ENCODE measurements around the gene ACSL5. TPM values are rescaled to one million over a fixed set of nuclear protein-coding genes. Genes with fewer than 3 reads are reported as not detected.

Gene ACSL5
- polyA plus RNA-seq, 1 of the 3 experiments (the other 2 are of a cell fraction): 0.08 TPM

DNA sequence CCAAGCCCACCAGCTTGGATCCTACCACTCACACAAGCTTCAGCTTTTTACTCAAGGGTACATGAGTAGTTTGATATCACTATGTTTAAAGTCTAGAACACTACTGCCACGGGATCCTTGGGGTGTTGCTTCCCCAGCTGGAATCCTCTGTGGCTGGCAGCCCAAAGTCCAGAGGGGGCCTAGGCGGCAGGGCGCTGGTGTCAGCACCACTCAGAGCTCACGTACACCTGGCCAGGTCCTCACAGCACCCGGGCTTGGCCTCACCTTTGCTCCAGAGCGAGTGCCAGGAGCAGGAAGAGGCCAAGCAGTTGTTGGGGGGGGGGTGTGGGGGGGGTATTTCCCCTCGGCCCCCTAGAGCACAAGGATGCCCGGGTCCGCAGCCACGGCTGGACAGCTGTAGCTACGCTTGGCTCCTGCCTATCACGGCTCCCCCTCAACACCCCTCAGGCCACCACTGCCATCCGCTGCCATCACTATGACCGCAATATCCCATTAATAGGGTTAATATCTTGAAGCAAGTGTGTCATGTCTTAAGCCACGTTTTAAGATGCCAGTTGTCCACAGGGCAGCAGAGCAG, 55.8 kb downstream of the ACSL5 start:
- CTCF ChIA-PET: no interaction called here
- Histone ChIP-seq H4K20me1 (ENCODE audit: insufficient read depth) (no peaks in the 10 kb centered on the region), H3K27ac (ENCODE audit: low read depth in 2 of 2, low read length in 1 of 2) (no peak overlapping the region), H3K27me3 (ENCODE audit: insufficient read depth) (no peaks in the 10 kb centered on the region), H3K4me2 (no peak overlapping the region), H3K4me3 (ENCODE audit: low read depth in 2 of 2, low read length in 1 of 2) (no peak overlapping the region), H3K9me2 (no peaks in the 10 kb centered on the region), H3K4me1 (ENCODE audit: control insufficient read depth in 1 of 2, insufficient read depth in 2 of 2, low read depth in 1 of 2, low read length in 1 of 2) (no peaks in the 10 kb centered on the region), H3K36me3 (replicated peaks in 1 of 2; ENCODE audit: control insufficient read depth in 1 of 2, insufficient read depth in 2 of 2, low read length in 1 of 2) (peaks cover 46 to 57% of the 10 kb centered on the region in 2 experiments), H3F3A (replicated peaks; ENCODE audit: insufficient read depth) (no peaks in the 10 kb centered on the region), H3K79me2 (ENCODE audit: insufficient read depth) (no peaks in the 10 kb centered on the region; the same call in 1 of the 2 replicates), H3K9me3 (no peaks in the 10 kb centered on the region), H3K9ac (no peak overlapping the region), H2AFZ (ENCODE audit: low read depth) (no peak overlapping the region)
- TF ChIP-seq RCOR1 (IDR thresholded peaks at IDR 0.05; ENCODE audit: low read length) (no peak), YY1 (IDR thresholded peaks at IDR 0.05; ENCODE audit: low read depth) (no peak)
- TF ChIP-seq, protein P1, sequence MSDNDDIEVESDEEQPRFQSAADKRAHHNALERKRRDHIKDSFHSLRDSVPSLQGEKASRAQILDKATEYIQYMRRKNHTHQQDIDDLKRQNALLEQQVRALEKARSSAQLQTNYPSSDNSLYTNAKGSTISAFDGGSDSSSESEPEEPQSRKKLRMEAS (IDR thresholded peaks at IDR 0.05; ENCODE audit: low read depth): no peak
- TF ChIP-seq, protein P2, sequence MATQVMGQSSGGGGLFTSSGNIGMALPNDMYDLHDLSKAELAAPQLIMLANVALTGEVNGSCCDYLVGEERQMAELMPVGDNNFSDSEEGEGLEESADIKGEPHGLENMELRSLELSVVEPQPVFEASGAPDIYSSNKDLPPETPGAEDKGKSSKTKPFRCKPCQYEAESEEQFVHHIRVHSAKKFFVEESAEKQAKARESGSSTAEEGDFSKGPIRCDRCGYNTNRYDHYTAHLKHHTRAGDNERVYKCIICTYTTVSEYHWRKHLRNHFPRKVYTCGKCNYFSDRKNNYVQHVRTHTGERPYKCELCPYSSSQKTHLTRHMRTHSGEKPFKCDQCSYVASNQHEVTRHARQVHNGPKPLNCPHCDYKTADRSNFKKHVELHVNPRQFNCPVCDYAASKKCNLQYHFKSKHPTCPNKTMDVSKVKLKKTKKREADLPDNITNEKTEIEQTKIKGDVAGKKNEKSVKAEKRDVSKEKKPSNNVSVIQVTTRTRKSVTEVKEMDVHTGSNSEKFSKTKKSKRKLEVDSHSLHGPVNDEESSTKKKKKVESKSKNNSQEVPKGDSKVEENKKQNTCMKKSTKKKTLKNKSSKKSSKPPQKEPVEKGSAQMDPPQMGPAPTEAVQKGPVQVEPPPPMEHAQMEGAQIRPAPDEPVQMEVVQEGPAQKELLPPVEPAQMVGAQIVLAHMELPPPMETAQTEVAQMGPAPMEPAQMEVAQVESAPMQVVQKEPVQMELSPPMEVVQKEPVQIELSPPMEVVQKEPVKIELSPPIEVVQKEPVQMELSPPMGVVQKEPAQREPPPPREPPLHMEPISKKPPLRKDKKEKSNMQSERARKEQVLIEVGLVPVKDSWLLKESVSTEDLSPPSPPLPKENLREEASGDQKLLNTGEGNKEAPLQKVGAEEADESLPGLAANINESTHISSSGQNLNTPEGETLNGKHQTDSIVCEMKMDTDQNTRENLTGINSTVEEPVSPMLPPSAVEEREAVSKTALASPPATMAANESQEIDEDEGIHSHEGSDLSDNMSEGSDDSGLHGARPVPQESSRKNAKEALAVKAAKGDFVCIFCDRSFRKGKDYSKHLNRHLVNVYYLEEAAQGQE (IDR thresholded peaks at IDR 0.05; ENCODE audit: low read depth, low read length): no peak
- WGBS (ENCODE audit: low lambda C conversion rate): 87% methylated on average over 13 of the region's 15 CpGs
- DNase-seq: no peak
- POLR2A ChIA-PET: no interaction called here

DNA sequence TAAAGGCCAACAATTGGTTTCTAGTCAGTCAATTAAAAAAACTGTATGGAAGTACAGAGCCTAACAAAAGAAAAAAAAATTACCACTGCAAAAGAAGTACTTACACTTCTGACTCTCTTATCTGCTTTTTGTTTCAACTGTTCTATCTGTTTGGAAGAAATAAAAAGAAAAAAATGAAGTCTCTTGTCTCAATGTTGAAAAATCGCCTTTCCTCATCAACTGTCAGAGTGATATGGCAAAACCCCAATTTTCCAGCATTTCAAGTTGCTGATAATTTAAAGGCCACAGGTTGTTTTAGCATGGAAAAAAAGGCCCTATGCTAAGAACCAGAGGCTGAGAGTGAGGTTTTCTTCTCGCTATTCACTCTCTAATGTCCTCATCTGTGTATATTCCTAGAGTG, 59.2 kb downstream of the ACSL5 start:
- ChIA-PET POLR2A (no interaction called here), CTCF (interaction anchor here (0.8 to 4.4 kb wide), 2 partner anchors 13 to 111 kb away, joined by 3 to 19 read pairs; partner anchors contain the start of genes VTI1A and ZDHHC6)
- peaks cover 70 to 77% of the 10 kb centered on the region in 2 experiments for H3K36me3 ChIP-seq (replicated peaks in 1 of 2; ENCODE audit: control insufficient read depth in 1 of 2, insufficient read depth in 2 of 2, low read length in 1 of 2)
- no peak for DNase-seq
- H3F3A ChIP-seq (replicated peaks; ENCODE audit: insufficient read depth): peaks cover 8% of the 10 kb centered on the region
- no peaks in the 10 kb centered on the region for H3K9me3 ChIP-seq
- H3K4me2 ChIP-seq: no peak overlapping the region
- H2AFZ ChIP-seq (ENCODE audit: low read depth): no peak overlapping the region
- H3K4me3 ChIP-seq (ENCODE audit: low read depth in 2 of 2, low read length in 1 of 2): no peak overlapping the region
- no peaks in the 10 kb centered on the region for H4K20me1 ChIP-seq (ENCODE audit: insufficient read depth)
- no peaks in the 10 kb centered on the region for H3K9me2 ChIP-seq
- no peaks in the 10 kb centered on the region; the same call in 1 of the 2 replicates for H3K79me2 ChIP-seq (ENCODE audit: insufficient read depth)
- H3K27ac ChIP-seq (ENCODE audit: low read depth in 2 of 2, low read length in 1 of 2): no peak overlapping the region
- no peak overlapping the region for H3K9ac ChIP-seq
- TF ChIP-seq GATA2 (CRISPR knock-in tag; IDR thresholded peaks at IDR 0.05) (no peak), RCOR1 (IDR thresholded peaks at IDR 0.05; ENCODE audit: low read length) (no peak), EP300 (IDR thresholded peaks at IDR 0.05; ENCODE audit: borderline replicate concordance in 1 of 2, low read depth in 1 of 2, low read length in 1 of 2) (no peak), RFX5 (IDR thresholded peaks at IDR 0.05; ENCODE audit: low read length) (no peak), JUND (IDR thresholded peaks at IDR 0.05) (no peak), NRF1 (IDR thresholded peaks at IDR 0.05; ENCODE audit: low read depth, low read length) (no peak), RXRA (IDR thresholded peaks at IDR 0.05; ENCODE audit: borderline replicate concordance, low read depth) (no peak), GABPA (IDR thresholded peaks at IDR 0.05; ENCODE audit: low read depth) (no peak), ELF1 (IDR thresholded peaks at IDR 0.05) (no peak), SMC3 (IDR thresholded peaks at IDR 0.05; ENCODE audit: low read depth, low read length) (no peak)
- TF ChIP-seq, protein P2 (IDR thresholded peaks at IDR 0.05; ENCODE audit: low read depth, low read length): no peak
- H3K27me3 ChIP-seq (ENCODE audit: insufficient read depth): no peaks in the 10 kb centered on the region
- WGBS (ENCODE audit: low lambda C conversion rate): 97% methylated on average over 2 of the region's 2 CpGs
- no peaks in the 10 kb centered on the region for H3K4me1 ChIP-seq (ENCODE audit: control insufficient read depth in 1 of 2, insufficient read depth in 2 of 2, low read depth in 1 of 2, low read length in 1 of 2)
